Esophagus (tissue), 2 donors: ENCODE results near the gene ARL8B. TPM values are rescaled to one million over a fixed set of nuclear protein-coding genes. Genes with fewer than 3 reads are reported as not detected.

Experiments
- H3K27ac ChIP-seq, 2 donors: one replicate each; pipeline ENCODE4 v1.5.1; 2013; ENCODE audit warnings: low read depth in 2 of 2, mild to moderate bottlenecking in 2 of 2, inconsistent platforms in 1 of 2, low read length in 1 of 2, moderate library complexity in 1 of 2
- H3K27me3 ChIP-seq, 2 donors: one replicate each; pipeline ENCODE4 v1.6.1; 2013; ENCODE audit warnings: low read length in 2 of 2, control low read depth in 1 of 2, mild to moderate bottlenecking in 1 of 2; ENCODE audit not compliant: insufficient read depth in 2 of 2, control insufficient read depth in 1 of 2
- H3K36me3 ChIP-seq, 2 donors: one replicate each; pipeline ENCODE4 v1.6.1; 2013; ENCODE audit warnings: low read length in 1 of 2; ENCODE audit not compliant: control insufficient read depth in 2 of 2, insufficient read depth in 2 of 2
- H3K4me1 ChIP-seq, 2 donors: one replicate each; pipeline ENCODE4 v1.6.1; 2013; ENCODE audit warnings: low read length in 1 of 2; ENCODE audit not compliant: control insufficient read depth in 2 of 2, insufficient read depth in 2 of 2
- H3K4me3 ChIP-seq, 2 donors: one replicate each; pipeline ENCODE4 v1.5.1; 2013; ENCODE audit warnings: low read length in 2 of 2, mild to moderate bottlenecking in 2 of 2, low read depth in 1 of 2, moderate library complexity in 1 of 2
- H3K9me3 ChIP-seq, 2 donors: one replicate each; pipeline ENCODE4 v1.6.1; 2013; ENCODE audit warnings: mild to moderate bottlenecking in 2 of 2, low read depth in 1 of 2, low read length in 1 of 2, moderate library complexity in 1 of 2; ENCODE audit not compliant: control insufficient read depth in 2 of 2, insufficient read depth in 1 of 2
- WGBS, 2 donors: extraction: QIAGEN DNeasy Blood & Tissue Kit; methylation state at CpG; one replicate each; pipeline ENCODE4 v1.1.7; 2013; 5-methylcytosine and 5-hydroxymethylcytosine counted together
- polyA plus RNA-seq, 2 donors: library from polyadenylated mRNA; stranded (reverse); fragments of 200-250 nt; gene quantifications; one replicate each; pipeline ENCODE4 v1.2.3, GENCODE V29; 2013
- donor health status: healthy with polysubstance abuse.
- donor health status: Bipolar disorder and iron deficiency.

ARL8B gene
- polyA plus RNA-seq, 2 donors, result 45.5 to 50.8 TPM

- WGBS, 2 donors, result 67 to 76% methylated on average over 4 of the region's 4 CpGs
Measured at GRCh38 chr3:5087209-5087608, 34.9 kb upstream of the ARL8B start.

GRCh38 chr3:5090197-5090596 lies 31.9 kb upstream of the ARL8B start:
- Histone ChIP-seq H3K9me3 (no peaks in the 10 kb centered on the region), H3K27me3 (no peaks in the 10 kb centered on the region), H3K27ac (no peak overlapping the region), H3K4me3 (no peak overlapping the region), H3K36me3 (no peaks in the 10 kb centered on the region), H3K4me1 (no peaks in the 10 kb centered on the region)
- 72 to 90% methylated on average over 5 of the region's 5 CpGs for WGBS, 2 donors

More at GRCh38 chr3:5087209-5087608, 34.9 kb upstream of the ARL8B start:
- H3K4me3 ChIP-seq, result no peak overlapping the region
- no peaks in the 10 kb centered on the region for H3K27me3 ChIP-seq
- H3K36me3 ChIP-seq, result no peaks in the 10 kb centered on the region
- H3K4me1 ChIP-seq, result no peaks in the 10 kb centered on the region
- no peaks in the 10 kb centered on the region for H3K9me3 ChIP-seq
- no peak overlapping the region for H3K27ac ChIP-seq

- Histone ChIP-seq H3K4me3 (no peak overlapping the region), H3K27ac (no peak overlapping the region), H3K4me1 (no peaks in the 10 kb centered on the region), H3K9me3 (no peaks in the 10 kb centered on the region), H3K36me3 (no peaks in the 10 kb centered on the region), H3K27me3 (no peaks in the 10 kb centered on the region)
- 43 to 63% methylated on average over 1 of the region's 1 CpG for WGBS, 2 donors
Measured at GRCh38 chr3:5092018-5092417, 30.1 kb upstream of the ARL8B start.

- H3K36me3 ChIP-seq, result no peaks in the 10 kb centered on the region
- no peak overlapping the region for H3K27ac ChIP-seq
- no peaks in the 10 kb centered on the region for H3K27me3 ChIP-seq
- peaks cover 0 to 2% of the 10 kb centered on the region in 2 donors for H3K4me1 ChIP-seq
- no peaks in the 10 kb centered on the region for H3K9me3 ChIP-seq
- 69 to 70% methylated on average over 2 of the region's 2 CpGs for WGBS, 2 donors
- no peak overlapping the region for H3K4me3 ChIP-seq
Measured at GRCh38 chr3:5093731-5094130, 28.4 kb upstream of the ARL8B start.

GRCh38 chr3:5095886-5096285 lies 26.2 kb upstream of the ARL8B start:
- no peak overlapping the region for H3K4me3 ChIP-seq
- 5% methylated on average over 34 of the region's 34 CpGs for WGBS, 2 donors
- H3K36me3 ChIP-seq, result no peaks in the 10 kb centered on the region

GRCh38 chr3:5096336-5097008 lies 25.6 kb upstream of the ARL8B start:
- Histone ChIP-seq H3K4me1 (peaks cover 0 to 2% of the 10 kb centered on the region in 2 donors), H3K27ac (no peak overlapping the region), H3K27me3 (no peaks in the 10 kb centered on the region), H3K4me3 (no peak overlapping the region), H3K9me3 (no peaks in the 10 kb centered on the region), H3K36me3 (no peaks in the 10 kb centered on the region)
- 57 to 59% methylated on average over 11 of the region's 11 CpGs for WGBS, 2 donors

More at GRCh38 chr3:5095886-5096285, 26.2 kb upstream of the ARL8B start:
- no peak overlapping the region for H3K27ac ChIP-seq
- H3K9me3 ChIP-seq, result no peaks in the 10 kb centered on the region
- H3K4me1 ChIP-seq, result peaks cover 0 to 2% of the 10 kb centered on the region in 2 donors
- H3K27me3 ChIP-seq, result no peaks in the 10 kb centered on the region

GRCh38 chr3:5098346-5098745 lies 23.7 kb upstream of the ARL8B start:
- Histone ChIP-seq H3K27me3 (no peaks in the 10 kb centered on the region), H3K36me3 (no peaks in the 10 kb centered on the region), H3K9me3 (no peaks in the 10 kb centered on the region), H3K4me1 (peaks cover 0 to 2% of the 10 kb centered on the region in 2 donors), H3K4me3 (no peak overlapping the region), H3K27ac (no peak overlapping the region)
- 55 to 73% methylated on average over 4 of the region's 4 CpGs for WGBS, 2 donors

- Histone ChIP-seq H3K4me1 (peaks cover 0 to 2% of the 10 kb centered on the region in 2 donors), H3K36me3 (no peaks in the 10 kb centered on the region), H3K4me3 (no peak overlapping the region), H3K27ac (no peak overlapping the region), H3K27me3 (no peaks in the 10 kb centered on the region), H3K9me3 (no peaks in the 10 kb centered on the region)
- WGBS, 2 donors, result 68 to 77% methylated on average over 3 of the region's 3 CpGs
Measured at GRCh38 chr3:5102532-5102931, 19.6 kb upstream of the ARL8B start.

- no peak overlapping the region for H3K27ac ChIP-seq
- H3K4me3 ChIP-seq, result no peak overlapping the region
- 85 to 95% methylated on average over 3 of the region's 3 CpGs for WGBS, 2 donors
- H3K4me1 ChIP-seq, result no peaks in the 10 kb centered on the region
- H3K9me3 ChIP-seq, result no peaks in the 10 kb centered on the region
- no peaks in the 10 kb centered on the region for H3K27me3 ChIP-seq
- no peaks in the 10 kb centered on the region for H3K36me3 ChIP-seq
Measured at GRCh38 chr3:5103743-5104142, 18.3 kb upstream of the ARL8B start.

GRCh38 chr3:5105050-5105449 lies 17.0 kb upstream of the ARL8B start:
- no peaks in the 10 kb centered on the region for H3K4me1 ChIP-seq
- H3K4me3 ChIP-seq, result no peak overlapping the region
- WGBS, 2 donors, result 73 to 76% methylated on average over 7 of the region's 7 CpGs
- H3K27me3 ChIP-seq, result no peaks in the 10 kb centered on the region
- no peaks in the 10 kb centered on the region for H3K36me3 ChIP-seq
- H3K9me3 ChIP-seq, result no peaks in the 10 kb centered on the region
- no peak overlapping the region for H3K27ac ChIP-seq
